ENCODE results near the gene PLXND1.

DNA sequence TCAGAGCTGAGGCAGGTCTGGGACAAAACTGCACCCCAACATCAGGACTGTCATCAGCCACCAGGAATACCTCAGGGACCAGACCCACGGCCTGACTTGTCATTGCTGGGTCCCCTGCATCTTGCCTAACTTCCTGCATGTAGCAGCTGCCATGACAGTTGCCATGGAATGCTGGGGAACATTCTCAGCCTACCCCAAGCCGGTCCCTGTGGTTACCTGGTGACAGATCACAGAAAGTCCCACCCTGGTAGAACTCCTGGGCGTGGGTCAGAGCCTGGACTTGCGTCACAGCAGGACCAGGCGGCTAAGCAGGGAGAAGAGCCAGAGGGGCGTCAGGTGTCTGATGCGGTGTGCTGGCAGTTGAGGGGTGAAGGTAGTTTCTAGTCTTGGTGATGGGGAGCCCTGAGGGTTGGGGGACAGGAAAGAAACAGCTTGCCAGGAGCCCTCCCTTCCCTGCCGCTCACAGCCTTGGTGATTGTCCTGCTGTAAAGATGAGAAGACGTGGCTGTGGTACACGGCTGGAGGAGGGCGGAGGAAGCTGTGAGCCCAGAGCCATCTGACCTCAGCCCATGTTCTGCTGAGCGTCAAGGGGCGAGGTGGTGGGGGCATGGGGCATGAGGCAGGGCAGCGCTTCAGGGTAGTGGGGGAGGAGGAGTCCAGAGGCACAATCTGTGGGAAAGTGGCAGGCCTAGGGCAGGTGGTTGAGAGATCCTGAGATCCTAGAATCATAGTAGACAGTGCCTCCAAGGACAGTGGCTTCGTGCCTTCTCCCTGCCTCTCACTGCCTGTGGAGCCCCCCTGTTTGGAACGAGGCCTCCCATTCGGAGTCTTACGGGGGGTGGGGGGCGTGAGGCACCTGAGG is 58.1 kb downstream of the PLXND1 start:
- TF ChIP-seq POLR2A (IDR thresholded peaks at IDR 0.05) (no peak), CTCF (IDR thresholded peaks at IDR 0.05) (no peak), EP300 (IDR thresholded peaks at IDR 0.05) (no peak)

All from tibial nerve (tissue), 4 donors.